ENCODE data around the gene OLFM4. TPM values are rescaled to one million over a fixed set of nuclear protein-coding genes. Genes with fewer than 3 reads are reported as not detected.
"Not testable (repeated sequence)": the region's sequence is repeated elsewhere in the genome, so short reads cannot be mapped to it uniquely, and the experiment has no call there.

The OLFM4 gene
- total RNA-seq, 1 donor from 2014 or later: not detected

DNA sequence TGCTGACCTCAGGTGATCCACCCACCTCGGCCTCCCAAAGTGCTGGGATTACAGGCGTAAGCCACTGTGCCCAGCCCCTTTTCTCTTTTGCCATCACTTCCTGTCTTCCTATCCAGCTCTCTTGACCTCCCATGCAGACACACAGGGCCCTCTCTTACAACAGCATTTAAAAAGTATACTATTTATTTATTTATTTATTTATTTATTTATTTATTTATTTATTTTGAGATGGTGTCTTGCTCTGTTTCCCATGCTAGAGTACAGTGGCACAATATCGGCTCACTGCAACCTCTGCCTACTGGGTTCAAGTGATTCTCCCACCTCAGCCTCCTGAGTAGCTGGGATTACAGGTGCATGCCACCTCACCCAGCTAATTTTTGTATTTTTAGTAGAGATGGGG, 14.6 kb upstream of the OLFM4 start:
- not testable (repeated sequence) for DNase-seq (ENCODE audit: low read depth, low spot score)

GRCh38 chr13:53014495-53015443, 13.8 kb upstream of the OLFM4 start:
- DNase-seq (ENCODE audit: low read depth, low spot score): no peak

- no peak for DNase-seq (ENCODE audit: low read depth, low spot score)
These were observed 12.6 kb upstream of the OLFM4 start for GRCh38 chr13:53015971-53016370.

DNA sequence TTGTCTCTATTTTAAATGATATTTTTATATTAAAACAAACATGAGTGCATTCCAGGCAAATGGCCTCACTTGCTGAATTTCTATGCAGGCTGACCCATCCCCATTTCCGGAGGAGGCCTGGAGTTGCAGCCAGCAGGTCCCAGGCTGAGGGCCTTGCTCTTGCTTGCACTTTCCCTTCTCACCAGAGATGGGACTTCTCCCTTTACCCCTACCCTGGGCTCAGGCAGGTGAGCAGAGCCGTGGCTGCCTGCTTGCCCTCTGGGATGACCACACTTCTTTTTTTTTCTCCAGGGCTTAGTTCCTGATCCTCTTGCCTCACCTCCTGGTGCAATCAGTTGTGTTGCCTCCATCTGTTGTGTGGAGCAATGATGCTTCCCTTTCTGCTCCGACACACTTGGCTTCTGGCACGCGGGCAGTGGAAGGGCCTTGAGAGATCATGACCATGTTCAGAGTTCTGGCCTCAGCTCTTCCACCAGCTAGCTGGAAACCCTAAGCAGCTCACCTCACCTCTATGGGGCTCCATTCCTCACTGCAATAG, 11.1 kb upstream of the OLFM4 start:
- no peak for DNase-seq (ENCODE audit: low read depth, low spot score)

- no peak for DNase-seq (ENCODE audit: low read depth, low spot score)
These were observed 9.6 kb upstream of the OLFM4 start for GRCh38 chr13:53018690-53019647.

GRCh38 chr13:53020764-53021335, 7.8 kb upstream of the OLFM4 start:
- DNase-seq (ENCODE audit: low read depth, low spot score): no peak

DNA sequence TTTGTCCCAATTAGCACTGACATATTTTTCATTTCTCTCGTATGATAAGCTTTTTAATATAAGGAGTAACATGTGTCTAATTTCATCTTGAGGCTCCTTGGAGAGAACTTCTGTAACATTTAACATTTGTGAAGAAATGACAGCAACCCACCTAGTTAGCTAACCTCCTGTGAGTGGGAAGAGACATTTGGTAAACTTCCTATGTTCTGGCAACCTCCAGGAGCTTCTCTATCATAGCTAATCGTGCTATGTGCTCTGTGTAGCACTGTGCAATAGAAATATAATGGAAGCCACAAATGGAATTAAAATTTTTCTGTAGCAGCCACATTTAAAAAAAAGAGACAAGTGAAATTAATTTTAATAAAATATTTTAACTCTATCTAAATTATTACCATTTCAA, 5.4 kb upstream of the OLFM4 start:
- no peak for DNase-seq (ENCODE audit: low read depth, low spot score)

DNA sequence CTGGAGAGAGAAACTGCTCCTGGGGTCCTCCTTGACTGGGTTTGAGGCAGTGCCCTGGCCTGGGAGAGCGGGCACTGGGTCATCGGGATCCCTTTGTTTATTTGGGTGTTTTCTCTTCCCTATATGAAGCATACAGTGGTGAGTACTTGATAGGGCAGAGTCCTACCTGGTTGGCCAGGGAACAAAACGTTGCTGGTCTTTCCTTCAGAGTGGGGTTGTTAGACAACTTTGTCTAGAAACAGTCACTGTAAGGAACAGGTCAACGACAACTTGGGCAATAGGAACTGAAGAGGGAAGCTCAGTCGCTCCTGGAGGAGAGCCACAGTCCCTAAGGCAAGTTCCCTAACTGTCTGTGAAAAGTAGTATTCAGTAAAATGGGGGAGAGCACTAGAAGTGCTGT, 550 bp upstream of the OLFM4 start:
- no peak for DNase-seq (ENCODE audit: low read depth, low spot score)

DNA sequence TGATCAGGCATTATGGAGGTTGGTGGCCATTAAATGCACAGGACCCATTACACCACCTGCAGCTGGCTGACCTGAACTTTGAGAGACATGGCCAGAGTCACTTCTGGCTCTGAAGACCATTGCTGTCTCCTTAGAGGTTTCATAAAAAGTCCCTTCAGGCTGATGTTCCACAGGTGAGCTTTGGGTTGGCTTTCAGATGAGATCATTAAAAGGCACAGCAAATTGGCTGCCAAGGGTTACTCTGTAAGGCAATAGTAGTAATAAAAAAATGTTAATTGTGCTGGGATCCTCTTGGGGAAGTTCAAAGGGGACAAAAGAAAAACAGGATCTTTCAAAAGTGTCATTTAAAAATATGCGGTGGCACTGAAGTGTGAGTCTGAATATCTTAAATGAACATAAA, 4.2 kb downstream of the OLFM4 start:
- no peak for DNase-seq (ENCODE audit: low read depth, low spot score)

GRCh38 chr13:53038993-53039392, 10.4 kb downstream of the OLFM4 start:
- DNase-seq (ENCODE audit: low read depth, low spot score): no peak

GRCh38 chr13:53041968-53042516, 13.4 kb downstream of the OLFM4 start:
- no peak for DNase-seq (ENCODE audit: low read depth, low spot score)

- DNase-seq (ENCODE audit: low read depth, low spot score): no peak
These were observed 14.3 kb downstream of the OLFM4 start for GRCh38 chr13:53042877-53043276.

GRCh38 chr13:53043398-53043797, 14.8 kb downstream of the OLFM4 start:
- DNase-seq (ENCODE audit: low read depth, low spot score): no peak

DNA sequence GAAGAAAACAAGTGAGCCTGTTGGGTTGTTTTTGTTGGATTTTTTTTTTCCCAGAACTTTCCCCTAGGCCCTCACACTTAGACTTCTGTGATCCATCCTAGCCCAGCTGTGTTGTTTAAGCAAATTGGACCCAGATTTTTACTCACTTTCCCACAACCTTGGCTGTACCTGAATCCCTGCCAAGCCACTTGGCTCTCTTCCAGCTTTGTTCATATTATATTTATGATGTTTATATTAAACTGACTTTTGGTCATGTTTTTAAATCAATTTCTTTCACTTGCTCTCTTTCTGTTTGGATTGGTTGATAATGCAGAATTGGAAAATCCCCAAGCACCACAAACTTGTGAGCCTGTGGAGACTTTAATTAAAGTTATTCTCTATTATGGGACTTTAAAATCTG, 16.6 kb downstream of the OLFM4 start:
- no peak for DNase-seq (ENCODE audit: low read depth, low spot score)

- DNase-seq (ENCODE audit: low read depth, low spot score): no peak
These were observed 20.3 kb downstream of the OLFM4 start for GRCh38 chr13:53048880-53049279.

- DNase-seq (ENCODE audit: low read depth, low spot score): no peak
These were observed 21.5 kb downstream of the OLFM4 start for GRCh38 chr13:53050151-53050550.

- DNase-seq (ENCODE audit: low read depth, low spot score): no peak
These were observed 24.1 kb downstream of the OLFM4 start for GRCh38 chr13:53052675-53053074.

DNA sequence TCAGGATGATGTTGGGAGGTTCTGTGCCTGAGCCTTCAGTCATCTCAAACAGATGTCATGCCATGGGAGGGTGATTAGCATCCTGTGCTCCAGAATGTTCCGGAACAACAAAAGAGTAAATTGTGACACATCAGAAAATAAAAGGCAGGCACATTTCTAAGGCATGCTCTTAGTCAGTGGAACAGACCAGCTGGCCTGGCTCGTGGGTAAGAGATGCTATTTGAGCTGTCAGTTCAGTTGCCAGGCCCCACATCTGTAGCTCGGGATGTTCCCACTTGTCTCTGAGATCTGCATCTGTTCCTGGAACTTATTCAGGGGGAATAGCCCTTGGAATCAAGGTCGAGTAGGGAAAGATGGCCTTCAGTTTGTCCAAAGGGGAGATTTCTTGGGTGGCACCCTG, 26.0 kb downstream of the OLFM4 start:
- no peak for DNase-seq (ENCODE audit: low read depth, low spot score)

DNA sequence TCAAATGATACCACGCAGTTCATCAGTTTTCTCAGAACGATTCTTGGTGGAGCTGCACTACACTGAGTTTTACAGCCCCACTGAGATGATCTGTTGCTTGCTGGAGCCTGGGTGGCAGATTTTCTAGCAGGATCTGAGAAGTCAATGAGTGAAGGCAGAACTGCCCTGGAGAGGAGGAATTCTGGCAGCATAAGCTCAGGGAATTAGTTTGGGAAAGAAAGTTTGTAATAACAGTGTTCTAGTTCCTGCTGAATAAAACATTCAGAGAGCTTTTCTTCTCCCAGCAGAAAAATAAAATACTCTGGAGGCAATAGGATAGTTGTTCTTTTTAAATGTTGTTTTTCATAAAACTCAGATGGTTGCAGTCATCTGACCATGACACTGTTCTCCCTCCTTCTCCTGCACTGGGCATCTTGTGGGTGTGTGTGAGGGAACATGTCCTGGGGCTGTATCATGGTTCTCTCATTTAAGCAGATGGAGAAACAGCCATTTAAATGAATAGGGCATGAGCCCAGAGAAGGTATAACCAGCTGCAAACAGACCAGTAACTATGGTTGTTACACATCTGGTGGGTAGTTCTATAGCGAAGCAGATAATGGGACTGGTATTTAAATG, 29.6 kb downstream of the OLFM4 start:
- no peak for DNase-seq (ENCODE audit: low read depth, low spot score)

GRCh38 chr13:53060840-53061490, 32.4 kb downstream of the OLFM4 start:
- DNase-seq (ENCODE audit: low read depth, low spot score): no peak
